GM19351 (cell line): ENCODE measurements around the gene ATXN2.
A peak's percentile ranks its signal among the peaks of the same experiment; 100 is the strongest.

Experiments used
- ATAC-seq: cut with Tn5 transposase; IDR thresholded peaks from one replicate; pipeline ENCODE4 v1.9.1; 2021; ENCODE audit warnings: mild to moderate bottlenecking, moderate library complexity; ENCODE audit not compliant: unreplicated experiment

The ATXN2 gene

DNA sequence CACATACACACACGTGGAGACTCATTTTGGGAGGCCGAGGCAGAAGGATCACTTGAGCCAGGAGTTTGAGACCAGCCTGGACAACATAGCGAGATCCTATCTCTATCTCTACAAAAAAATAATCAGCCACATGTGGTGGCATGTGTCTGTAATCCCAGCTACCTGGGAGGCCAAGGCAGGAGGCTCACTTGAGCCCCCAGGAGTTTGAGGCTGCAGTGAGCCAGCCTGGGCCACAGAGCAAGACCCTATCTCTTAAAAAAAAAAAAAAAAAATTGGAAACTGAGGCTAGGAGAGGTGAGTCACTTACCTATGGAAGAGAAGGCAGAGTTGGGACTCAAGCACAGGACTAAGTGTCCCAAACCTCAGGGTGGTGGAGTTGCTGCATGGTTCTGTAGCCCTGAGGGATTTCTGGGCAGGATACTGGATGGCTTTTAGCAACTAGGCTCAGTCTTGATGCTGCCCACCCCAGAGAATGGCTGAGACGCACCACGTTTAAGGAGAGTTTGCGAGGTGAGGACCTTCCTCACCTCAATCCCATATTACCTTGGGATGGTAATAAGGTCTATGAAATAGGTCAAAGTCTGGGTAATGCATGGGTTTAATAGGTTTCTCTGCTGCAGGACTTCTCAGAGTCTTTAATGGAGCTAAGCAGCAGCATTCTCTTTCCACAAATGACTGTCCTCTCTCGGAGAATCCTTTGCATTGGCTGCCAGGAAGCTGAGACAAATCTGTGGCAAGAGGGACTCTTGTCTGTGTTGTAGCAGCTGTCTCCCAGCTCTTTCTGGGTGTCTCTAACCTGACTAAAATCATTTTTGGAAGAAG is 157.8 kb downstream of the ATXN2 start:
- no peak for ATAC-seq

GRCh38 chr12:111440631-111441030 is 158.5 kb downstream of the ATXN2 start:
- ATAC-seq: no peak

- ATAC-seq: no peak
These were observed 159.0 kb downstream of the ATXN2 start for GRCh38 chr12:111440152-111440551.

- no peak for ATAC-seq
These were observed 159.4 kb downstream of the ATXN2 start for GRCh38 chr12:111439657-111440151.

GRCh38 chr12:111438481-111438880 is 160.6 kb downstream of the ATXN2 start:
- ATAC-seq: no peak

- no peak for ATAC-seq
These were observed 161.2 kb downstream of the ATXN2 start for GRCh38 chr12:111437816-111438454.

GRCh38 chr12:111436811-111437210 is 162.3 kb downstream of the ATXN2 start:
- no peak for ATAC-seq

DNA sequence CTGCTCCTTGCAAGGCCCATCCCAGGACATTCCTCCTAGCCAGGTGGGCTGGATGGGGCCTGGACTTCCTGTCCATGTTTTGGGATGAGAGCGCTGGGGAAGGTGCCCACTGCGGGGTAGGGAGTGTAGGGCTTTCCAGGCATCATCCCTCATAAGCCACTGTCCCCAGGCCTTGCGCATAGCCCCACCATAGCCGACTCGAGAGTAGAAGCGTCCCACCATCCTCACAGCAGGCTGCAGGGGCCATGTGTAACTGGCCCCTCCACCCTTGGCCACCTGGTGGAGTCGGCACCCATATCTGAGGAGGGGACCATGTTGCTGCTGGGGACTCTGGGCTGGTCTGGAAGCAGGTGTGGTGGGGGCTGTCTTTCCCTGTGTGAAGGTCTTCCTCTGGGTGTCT is 162.8 kb downstream of the ATXN2 start:
- no peak for ATAC-seq

DNA sequence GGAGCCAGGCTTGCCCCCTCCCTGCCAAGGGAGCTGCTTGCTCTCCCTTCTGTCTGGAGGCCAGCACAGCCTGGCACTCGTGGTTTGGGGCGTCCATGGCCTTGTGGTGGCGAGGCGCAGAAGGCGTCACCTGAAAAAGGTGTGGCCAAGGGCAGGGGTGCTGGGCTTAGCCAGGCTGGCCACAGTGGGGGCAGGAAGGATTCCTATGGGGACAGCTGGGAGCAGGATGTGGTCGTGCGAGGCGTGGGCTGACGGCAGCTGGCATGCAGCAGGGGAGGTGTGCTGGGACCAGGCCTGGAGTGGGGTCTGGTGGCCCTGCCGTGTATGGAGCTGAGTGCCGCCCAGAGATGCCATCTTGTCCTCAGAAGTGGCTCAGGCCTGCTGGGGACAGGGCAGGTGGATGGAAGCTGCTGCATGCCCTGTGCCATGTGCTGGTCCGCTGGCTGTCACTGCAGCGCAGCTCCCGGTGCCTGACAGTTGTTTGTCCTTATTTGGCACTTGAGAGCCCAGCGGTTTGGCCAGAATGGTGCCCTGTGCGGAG is 163.4 kb downstream of the ATXN2 start:
- no peak for ATAC-seq

- peak; percentile 79 for ATAC-seq
These were observed 164.3 kb downstream of the ATXN2 start for GRCh38 chr12:111434680-111435338.

- ATAC-seq: no peak
These were observed 165.1 kb downstream of the ATXN2 start for GRCh38 chr12:111434049-111434448.

- no peak for ATAC-seq
These were observed 167.3 kb downstream of the ATXN2 start for GRCh38 chr12:111431772-111432171.

DNA sequence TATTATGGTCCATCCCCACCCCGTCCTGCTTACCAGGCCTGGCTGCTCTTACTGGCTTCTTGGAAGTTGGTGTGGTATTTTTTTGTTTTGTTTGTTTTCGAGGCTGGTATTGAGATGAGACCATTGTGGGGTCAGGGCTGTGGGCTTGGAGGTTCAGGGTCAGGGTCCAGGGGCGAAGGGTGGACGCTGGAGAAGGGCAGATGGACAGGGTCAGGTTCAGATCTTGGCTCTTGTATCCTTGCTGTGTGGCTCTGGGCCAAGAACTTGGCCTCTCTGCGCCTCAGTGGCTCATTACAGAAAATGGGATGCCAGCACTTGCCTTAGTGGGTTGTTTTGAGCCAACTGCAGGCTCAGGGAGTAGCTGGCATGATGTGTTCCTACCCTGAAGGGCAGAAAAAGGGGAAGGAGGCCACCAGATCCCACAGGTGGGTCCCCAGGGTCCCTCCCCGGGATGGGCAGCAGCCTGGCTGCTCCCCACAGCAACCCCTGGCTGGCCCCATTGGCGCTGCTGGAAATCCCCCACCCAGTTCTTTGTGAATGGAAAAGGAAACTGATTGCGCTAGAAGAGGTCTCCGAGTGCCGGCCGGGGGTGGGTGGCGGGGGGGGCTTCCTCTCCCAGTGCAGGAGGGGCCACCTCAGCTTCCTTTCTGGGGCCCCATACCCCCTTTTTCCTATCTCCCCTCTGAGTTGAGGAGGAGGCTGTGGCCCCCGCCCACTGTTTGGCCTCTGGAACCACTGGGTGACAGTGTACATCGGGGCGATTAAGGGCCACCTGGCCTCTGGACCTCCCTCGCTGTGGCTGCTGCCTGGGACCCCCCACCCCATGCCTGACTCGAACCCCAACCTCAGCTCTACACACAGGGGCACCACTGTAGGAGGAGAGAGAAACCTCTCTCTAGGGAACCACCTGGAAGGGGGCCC is 168.4 kb downstream of the ATXN2 start:
- no peak for ATAC-seq

GRCh38 chr12:111429828-111430432 is 169.2 kb downstream of the ATXN2 start:
- no peak for ATAC-seq

GRCh38 chr12:111428728-111429175 is 170.4 kb downstream of the ATXN2 start:
- no peak for ATAC-seq

DNA sequence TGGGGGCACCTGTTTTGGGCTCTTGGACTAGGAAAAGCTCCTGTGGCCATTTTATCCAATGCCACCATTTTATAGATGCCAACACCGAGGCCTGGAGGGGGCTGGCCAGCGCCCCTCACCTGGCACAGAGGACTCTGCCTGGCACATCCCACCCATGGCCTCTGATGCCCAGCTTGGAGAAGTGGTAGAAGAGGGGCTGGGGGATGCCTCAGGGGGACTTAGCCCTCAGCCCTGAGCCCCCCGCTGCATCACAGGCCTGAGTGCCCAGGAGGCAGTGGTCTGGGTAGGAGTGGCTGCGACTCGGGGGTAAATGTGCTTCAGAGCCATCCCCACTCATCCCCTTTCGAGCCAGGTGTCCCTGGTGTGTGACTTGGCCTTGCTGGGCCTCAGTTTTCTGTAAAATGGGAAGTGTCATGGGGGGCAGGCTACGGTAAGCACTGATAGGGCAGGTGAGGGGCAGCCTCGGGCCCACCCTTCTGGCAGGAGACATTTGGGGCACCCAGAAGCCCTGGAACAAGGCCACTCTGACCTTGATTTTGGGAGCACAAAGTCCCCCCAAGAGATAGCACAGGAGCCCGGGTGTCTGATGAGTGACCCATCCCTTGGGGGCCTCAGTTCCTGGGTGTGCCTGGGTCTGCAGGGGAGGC is 170.9 kb downstream of the ATXN2 start:
- ATAC-seq: no peak

DNA sequence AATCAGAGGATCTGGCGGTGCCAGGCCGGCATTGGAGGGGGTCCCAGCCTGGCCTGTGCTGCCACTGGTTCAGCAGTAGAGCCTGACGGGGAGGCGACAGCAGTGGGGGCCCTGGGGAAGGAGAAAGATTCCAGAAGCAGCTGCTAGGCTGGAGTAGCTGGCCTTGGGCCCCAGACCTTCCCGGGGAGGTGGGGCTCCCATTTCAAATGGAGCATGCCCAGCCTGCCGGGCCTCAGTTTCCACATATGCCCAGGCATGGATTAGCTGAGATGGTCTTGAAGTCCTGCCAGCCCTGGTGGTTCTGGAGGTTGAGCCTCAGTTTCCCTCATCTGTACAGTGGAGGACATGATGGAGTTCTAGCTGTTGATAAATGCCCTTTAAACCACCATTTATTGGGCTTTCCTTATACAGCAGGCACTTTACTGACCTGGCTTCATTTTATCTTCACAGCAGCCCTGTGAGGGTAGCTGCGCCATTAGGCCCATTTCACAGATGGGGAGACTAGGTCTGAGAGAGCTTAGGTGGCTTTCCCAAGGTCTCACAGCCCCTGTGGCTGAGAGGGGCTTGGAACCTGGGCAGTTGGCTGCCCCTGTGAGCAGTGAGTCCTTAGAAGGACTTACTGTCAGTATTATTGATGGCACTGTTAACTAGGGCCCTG is 171.6 kb downstream of the ATXN2 start:
- ATAC-seq: no peak

DNA sequence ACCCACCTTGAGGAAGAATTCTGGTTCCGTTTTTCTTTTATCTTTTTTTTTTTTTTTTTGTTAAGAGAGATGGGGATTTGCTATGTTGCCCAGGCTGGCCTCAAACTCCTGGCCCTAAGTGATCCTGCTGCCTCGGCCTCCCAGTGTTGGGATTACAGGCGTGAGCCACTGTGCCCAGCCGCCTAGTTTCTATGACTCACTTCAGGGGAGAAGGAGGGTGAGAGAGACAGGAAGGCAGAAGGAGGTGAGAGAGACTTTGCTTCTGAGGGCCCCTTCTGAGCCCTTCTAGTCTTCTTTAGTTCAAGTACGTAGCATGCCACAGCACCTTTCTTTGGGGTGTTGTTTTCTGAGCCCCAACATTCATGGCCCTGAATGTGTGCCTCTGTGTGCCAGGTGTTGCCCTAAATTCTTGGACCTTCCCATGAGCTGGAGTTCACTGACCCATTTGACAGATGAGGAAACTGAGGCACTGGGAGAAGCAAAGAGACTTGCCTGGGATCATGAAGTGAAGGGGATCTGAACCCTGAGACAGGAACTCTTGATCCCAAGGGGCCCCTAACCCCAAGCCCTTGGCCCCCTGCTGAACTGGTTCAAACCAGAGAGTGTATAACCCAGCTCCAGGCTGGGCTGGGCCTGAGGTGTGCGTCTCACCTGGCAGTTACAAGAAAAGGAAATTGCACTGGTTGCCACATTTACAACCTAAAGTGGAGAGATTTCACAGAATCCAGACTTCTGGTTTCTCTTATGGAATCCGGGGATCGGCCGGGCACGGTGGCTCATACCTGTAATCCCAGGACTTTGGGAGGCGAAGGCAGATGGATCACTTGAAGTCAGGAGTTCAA is 172.6 kb downstream of the ATXN2 start:
- no peak for ATAC-seq
